Fibroblast of lung (primary cell): ENCODE results near the gene FBXO41. TPM values are rescaled to one million over a fixed set of nuclear protein-coding genes. Genes with fewer than 3 reads are reported as not detected.

Experiments used
- DNase-seq, 2 donors: peaks; one replicate each; pipeline versions ENCODE4 v3.0.0 to v3.0.0-alpha.2; 2010; ENCODE audit warnings: low read depth in 2 of 2
- H2AFZ ChIP-seq: 2 replicates; pipeline ENCODE4 v1.5.1; 2012; ENCODE audit warnings: low read length, control low read depth, inconsistent platforms
- H3K27ac ChIP-seq: 2 replicates; pipeline ENCODE4 v1.5.1; 2011; ENCODE audit warnings: low read length, control low read depth; ENCODE audit not compliant: insufficient read depth
- H3K27me3 ChIP-seq: 2 replicates; pipeline ENCODE4 v1.5.1; 2011; ENCODE audit warnings: mild to moderate bottlenecking, low read length; ENCODE audit not compliant: control insufficient read depth, insufficient read depth
- H3K36me3 ChIP-seq: 2 replicates; pipeline ENCODE4 v1.5.1; 2011; ENCODE audit warnings: low read length; ENCODE audit not compliant: control insufficient read depth, insufficient read depth
- H3K4me1 ChIP-seq: 2 replicates; pipeline ENCODE4 v1.5.1; 2011; ENCODE audit warnings: low read length; ENCODE audit not compliant: control insufficient read depth, insufficient read depth; ENCODE audit errors: extremely low read depth
- H3K4me2 ChIP-seq: 2 replicates; pipeline ENCODE4 v1.5.1; 2011; ENCODE audit warnings: low read length, control low read depth; ENCODE audit not compliant: insufficient read depth; ENCODE audit errors: extremely low read depth
- H3K4me3 ChIP-seq, 4 experiments: fragments of 200-600 bp in 1 of 4; sonication (generic) in 1 of 4; replicated peaks in 1 of 4; 2 replicates each; pipeline ENCODE4 v1.5.1; 2011 to 2016; ENCODE audit warnings: low read length in 4 of 4, low read depth in 3 of 4, mild to moderate bottlenecking in 3 of 4, control low read depth in 2 of 4, inconsistent platforms in 1 of 4, mixed read lengths in 1 of 4; ENCODE audit not compliant: insufficient read depth in 1 of 4; ENCODE audit errors: control extremely low read depth in 1 of 4
- H3K79me2 ChIP-seq: 2 replicates; pipeline ENCODE4 v1.5.1; 2012; ENCODE audit warnings: mild to moderate bottlenecking, low read length, inconsistent platforms; ENCODE audit not compliant: control insufficient read depth, insufficient read depth
- H3K9ac ChIP-seq: 2 replicates; pipeline ENCODE4 v1.5.1; 2011; ENCODE audit warnings: mild to moderate bottlenecking, low read length, control low read depth; ENCODE audit not compliant: insufficient read depth
- H3K9me3 ChIP-seq: 2 replicates; pipeline ENCODE4 v1.5.1; 2012; ENCODE audit warnings: low read depth, low read length; ENCODE audit not compliant: control insufficient read depth, insufficient read depth
- H4K20me1 ChIP-seq: 2 replicates; pipeline ENCODE4 v1.5.1; 2011; ENCODE audit warnings: low read length; ENCODE audit not compliant: control insufficient read depth, insufficient read depth; ENCODE audit errors: extremely low read depth
- CTCF ChIP-seq, 2 donors: IDR thresholded peaks in 1 of 2; conservative IDR thresholded peaks in 1 of 2; 1 replicate in 1 of 2; 2 replicates in 1 of 2; pipeline ENCODE4 v1.5.1; 2011 to 2012; ENCODE audit warnings: low read length in 2 of 2, control low read depth in 1 of 2, inconsistent platforms in 1 of 2, low read depth in 1 of 2, mild to moderate bottlenecking in 1 of 2
- EZH2 ChIP-seq: IDR thresholded peaks from 2 replicates; pipeline ENCODE4 v1.5.1; 2012; ENCODE audit warnings: low read length, control low read depth, mild to moderate bottlenecking; ENCODE audit errors: missing control alignments
- polyA minus RNA-seq: library from RNA; depleted of rRNA, polyadenylated mRNA; stranded (reverse); fragments of >200 nt; gene quantifications from 2 replicates; pipeline ENCODE4 v1.2.3, GENCODE V29; 2011; ENCODE audit warnings: low replicate concordance
- polyA plus RNA-seq, 2 donors: library from polyadenylated mRNA; depleted of rRNA in 1 of 2; stranded (reverse) in 1 of 2; unstranded in 1 of 2; fragments of >200 nt; gene quantifications; 2 replicates each; pipeline ENCODE4 v1.2.1, GENCODE V29; 2011 to 2012; ENCODE audit warnings: missing spikeins in 1 of 2
- total RNA-seq: library from RNA; depleted of rRNA; stranded (reverse); fragments of >200 nt; gene quantifications from 2 replicates; pipeline ENCODE4 v1.2.1, GENCODE V29; 2014

FBXO41 gene
- total RNA-seq (0.77 and 1.2 TPM in 2 replicates), polyA plus RNA-seq (0.38 and 0.51 TPM in 2 replicates), polyA minus RNA-seq (0.89 and 1.1 TPM in 2 replicates)
- 0.30 and 0.58 TPM in 2 replicates for polyA plus RNA-seq (2012)

- Histone ChIP-seq H3K4me3 (peak within 1 kb of the TSS; percentile 36 to 63 (median 50)), H3K36me3 (no peaks in the 10 kb centered on the region), H3K27me3 (peaks cover 25% of the 10 kb centered on the region), H3K4me2 (peak within 1 kb of the TSS; percentile 66), H3K9me3 (no peaks in the 10 kb centered on the region), H3K79me2 (no peaks in the 10 kb centered on the region), H4K20me1 (no peaks in the 10 kb centered on the region), H3K27ac (no peak within 1 kb of the TSS), H3K9ac (no peak within 1 kb of the TSS), H3K4me1 (no peaks in the 10 kb centered on the region), H2AFZ (peak within 1 kb of the TSS; percentile 46)
- DNase-seq, result peak; percentile 26 to 30
- TF ChIP-seq CTCF (conservative IDR thresholded peaks at IDR 0.05 in 1 of 2, IDR thresholded peaks at IDR 0.05 in 1 of 2; ENCODE audit: low read depth in 1 of 2, low read length in 2 of 2), result no peak
- no peak for TF ChIP-seq EZH2
These were observed at the start of gene FBXO41 for GRCh38 chr2:73284296-73285158. FBXO41 (minus strand) TSS chr2:73284478; CDS start chr2:73269630, 14,848 bp downstream.

GRCh38 chr2:73334045-73334444 lies 49.8 kb upstream of the FBXO41 start:
- no peak for TF ChIP-seq CTCF (conservative IDR thresholded peaks at IDR 0.05 in 1 of 2, IDR thresholded peaks at IDR 0.05 in 1 of 2; ENCODE audit: low read depth in 1 of 2, low read length in 2 of 2)
- no peak for TF ChIP-seq EZH2

GRCh38 chr2:73333564-73333963 lies 49.3 kb upstream of the FBXO41 start:
- Histone ChIP-seq H3K36me3 (no peaks in the 10 kb centered on the region), H3K4me2 (no peak overlapping the region), H3K9ac (no peak overlapping the region), H2AFZ (no peak overlapping the region), H3K79me2 (no peaks in the 10 kb centered on the region), H3K4me1 (no peaks in the 10 kb centered on the region), H3K4me3 (no peak overlapping the region), H3K27ac (no peak overlapping the region), H4K20me1 (no peaks in the 10 kb centered on the region), H3K27me3 (no peaks in the 10 kb centered on the region), H3K9me3 (no peaks in the 10 kb centered on the region)
- no peak for DNase-seq
- no peak for TF ChIP-seq EZH2
- TF ChIP-seq CTCF (conservative IDR thresholded peaks at IDR 0.05 in 1 of 2, IDR thresholded peaks at IDR 0.05 in 1 of 2; ENCODE audit: low read depth in 1 of 2, low read length in 2 of 2), result no peak

More at GRCh38 chr2:73334045-73334444, 49.8 kb upstream of the FBXO41 start:
- H2AFZ ChIP-seq, result no peak overlapping the region
- H3K4me2 ChIP-seq, result no peak overlapping the region
- H3K27me3 ChIP-seq, result no peaks in the 10 kb centered on the region
- no peaks in the 10 kb centered on the region for H3K79me2 ChIP-seq
- no peak overlapping the region for H3K9ac ChIP-seq
- no peak for DNase-seq
- H3K4me3 ChIP-seq, result no peak overlapping the region
- H3K4me1 ChIP-seq, result no peaks in the 10 kb centered on the region
- H3K9me3 ChIP-seq, result no peaks in the 10 kb centered on the region
- no peak overlapping the region for H3K27ac ChIP-seq
- H4K20me1 ChIP-seq, result no peaks in the 10 kb centered on the region
- H3K36me3 ChIP-seq, result no peaks in the 10 kb centered on the region
